Measurements from ENCODE around the gene DNAI2.

DNA sequence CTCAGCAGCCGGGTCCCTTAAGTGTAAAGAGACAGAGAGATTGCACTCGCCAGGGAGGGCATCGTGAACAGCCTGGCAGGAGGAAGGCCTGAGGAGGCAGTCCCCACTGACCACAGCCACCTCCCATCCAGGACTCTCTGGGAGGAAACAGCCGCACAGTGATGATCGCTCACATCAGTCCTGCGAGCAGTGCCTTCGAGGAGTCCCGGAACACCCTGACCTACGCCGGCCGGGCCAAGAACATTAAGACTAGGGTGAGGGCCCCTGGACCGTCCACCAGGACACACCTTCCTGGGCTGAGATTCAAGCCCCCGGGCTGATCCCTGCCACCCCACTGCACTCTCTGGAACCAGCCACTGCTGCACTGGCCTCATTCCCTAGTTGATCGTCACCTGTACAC is 73.6 kb downstream of the DNAI2 start:
- TF ChIP-seq, protein P1, sequence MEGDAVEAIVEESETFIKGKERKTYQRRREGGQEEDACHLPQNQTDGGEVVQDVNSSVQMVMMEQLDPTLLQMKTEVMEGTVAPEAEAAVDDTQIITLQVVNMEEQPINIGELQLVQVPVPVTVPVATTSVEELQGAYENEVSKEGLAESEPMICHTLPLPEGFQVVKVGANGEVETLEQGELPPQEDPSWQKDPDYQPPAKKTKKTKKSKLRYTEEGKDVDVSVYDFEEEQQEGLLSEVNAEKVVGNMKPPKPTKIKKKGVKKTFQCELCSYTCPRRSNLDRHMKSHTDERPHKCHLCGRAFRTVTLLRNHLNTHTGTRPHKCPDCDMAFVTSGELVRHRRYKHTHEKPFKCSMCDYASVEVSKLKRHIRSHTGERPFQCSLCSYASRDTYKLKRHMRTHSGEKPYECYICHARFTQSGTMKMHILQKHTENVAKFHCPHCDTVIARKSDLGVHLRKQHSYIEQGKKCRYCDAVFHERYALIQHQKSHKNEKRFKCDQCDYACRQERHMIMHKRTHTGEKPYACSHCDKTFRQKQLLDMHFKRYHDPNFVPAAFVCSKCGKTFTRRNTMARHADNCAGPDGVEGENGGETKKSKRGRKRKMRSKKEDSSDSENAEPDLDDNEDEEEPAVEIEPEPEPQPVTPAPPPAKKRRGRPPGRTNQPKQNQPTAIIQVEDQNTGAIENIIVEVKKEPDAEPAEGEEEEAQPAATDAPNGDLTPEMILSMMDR (conservative IDR thresholded peaks at IDR 0.05; ENCODE audit: low read length) = no peak
- TF ChIP-seq EZH2phosphoT487 (IDR thresholded peaks at IDR 0.05; ENCODE audit: borderline replicate concordance) = no peak

Measured in Loucy (cell line).